T follicular helper cell (primary cell): ENCODE results near the gene RNGTT.
"Not testable (repeated sequence)": the region's sequence is repeated elsewhere in the genome, so short reads cannot be mapped to it uniquely, and the experiment has no call there.

Experiments
- DNase-seq: peaks from one replicate; pipeline ENCODE4 v3.0.0-alpha.2; 2020; ENCODE audit warnings: low read depth

RNGTT gene

GRCh38 chr6:88970301-88970700 is 6.9 kb upstream of the RNGTT start:
- DNase-seq: no peak

DNA sequence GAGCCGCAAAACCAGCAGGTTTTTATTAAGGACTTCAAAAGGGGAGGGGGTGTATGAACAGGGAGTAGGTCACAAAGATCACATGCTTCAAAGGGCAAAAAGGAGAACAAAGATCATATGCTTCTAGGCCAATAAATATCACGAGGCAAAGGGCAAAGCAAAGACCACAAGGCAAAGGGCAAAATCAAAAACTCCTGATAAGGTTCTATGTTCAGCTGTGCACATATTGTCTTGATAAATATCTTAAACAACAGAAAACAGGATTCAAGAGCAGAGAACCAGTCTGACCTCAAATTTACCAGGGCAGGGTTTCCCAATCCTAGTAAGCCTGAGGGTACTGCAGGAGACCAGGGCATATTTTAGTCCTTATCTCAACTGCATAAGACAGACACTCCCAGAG is 5.8 kb upstream of the RNGTT start:
- DNase-seq: not testable (repeated sequence)

- DNase-seq: no peak
These were observed 4.5 kb upstream of the RNGTT start for GRCh38 chr6:88967891-88968290.

GRCh38 chr6:88965691-88966090 is 2.3 kb upstream of the RNGTT start:
- DNase-seq: no peak

GRCh38 chr6:88964509-88964908 is 1.1 kb upstream of the RNGTT start:
- no peak for DNase-seq

DNA sequence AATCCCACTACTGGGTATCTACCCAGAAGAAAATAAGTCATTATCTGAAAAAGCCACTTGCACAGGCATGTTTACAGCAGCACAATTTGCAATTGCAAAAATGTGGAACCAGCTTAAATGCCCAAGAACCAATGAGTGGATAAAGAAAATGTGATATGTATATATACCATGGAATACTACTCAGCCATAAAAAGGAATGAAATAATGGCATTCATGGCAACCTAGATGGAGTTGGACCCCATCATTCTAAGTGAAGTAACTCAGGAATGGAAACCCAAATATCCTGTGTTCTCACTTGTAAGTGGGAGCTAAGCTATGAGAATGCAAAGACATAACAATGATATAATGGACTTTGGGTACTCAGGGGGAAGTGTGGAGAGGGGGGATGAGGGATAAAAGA is 4.6 kb downstream of the RNGTT start:
- DNase-seq: no peak

GRCh38 chr6:88953550-88954386 is 9.7 kb downstream of the RNGTT start:
- no peak for DNase-seq

DNA sequence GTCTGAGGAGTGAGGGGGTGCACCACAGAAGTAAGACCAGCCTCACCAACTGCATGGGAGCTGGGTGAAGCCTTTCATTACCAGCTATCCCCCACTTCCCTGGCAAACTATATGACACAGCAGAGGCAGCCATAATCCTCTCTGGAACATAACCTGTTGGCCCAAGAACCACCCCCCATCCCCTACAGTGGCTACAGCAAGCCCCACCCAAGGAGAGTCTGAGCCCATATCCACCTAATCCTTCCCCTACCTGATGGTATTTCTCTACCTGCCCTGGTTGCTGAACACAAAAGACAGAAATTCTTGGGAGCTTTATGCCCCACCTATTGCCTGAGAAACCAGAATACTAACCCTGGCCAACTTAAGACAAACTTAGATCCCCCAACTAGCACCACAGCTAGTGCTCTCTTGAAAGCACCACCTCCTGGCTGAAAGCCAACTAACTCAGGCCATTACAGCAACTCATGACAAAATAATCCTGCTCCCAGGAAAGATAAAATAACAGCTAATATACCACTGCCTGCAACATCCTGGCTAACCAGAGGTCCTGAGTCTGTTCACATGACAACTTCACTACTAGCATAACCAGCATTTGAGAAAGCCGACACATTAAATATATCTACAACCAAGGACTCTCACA is 11.2 kb downstream of the RNGTT start:
- DNase-seq: no peak

DNA sequence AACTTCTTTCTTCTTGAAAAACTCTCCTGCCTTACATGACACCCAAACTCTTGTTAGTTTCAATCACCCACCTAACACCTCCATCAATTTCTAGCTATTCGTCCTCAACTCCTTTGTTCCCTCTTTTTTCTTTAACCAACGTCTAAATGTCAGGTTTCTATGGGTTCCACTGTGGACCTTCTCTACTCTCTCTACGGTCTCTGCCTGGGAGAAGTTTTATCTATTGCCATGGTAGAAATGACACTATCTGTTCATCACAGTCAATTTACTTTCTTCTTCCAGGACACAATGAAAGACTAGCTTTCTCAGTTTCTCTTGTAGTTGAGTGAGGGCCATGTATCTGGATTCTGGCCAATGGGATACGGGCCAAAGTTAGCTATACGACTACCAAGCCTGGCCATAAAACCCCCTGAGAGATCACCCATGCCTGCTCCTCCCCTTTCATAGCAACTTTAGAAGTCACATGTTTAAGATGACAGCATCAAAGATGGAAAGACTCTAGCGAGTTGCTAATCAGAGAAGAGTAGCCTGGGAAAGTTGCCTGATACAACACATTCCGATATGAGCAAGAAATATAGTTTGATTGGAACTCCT is 17.9 kb downstream of the RNGTT start:
- DNase-seq: no peak

- DNase-seq: no peak
These were observed 29.9 kb downstream of the RNGTT start for GRCh38 chr6:88933521-88933920.

- not testable (repeated sequence) for DNase-seq
These were observed 31.4 kb downstream of the RNGTT start for GRCh38 chr6:88932019-88932418.

- DNase-seq: no peak
These were observed 40.5 kb downstream of the RNGTT start for GRCh38 chr6:88922775-88923548.

DNA sequence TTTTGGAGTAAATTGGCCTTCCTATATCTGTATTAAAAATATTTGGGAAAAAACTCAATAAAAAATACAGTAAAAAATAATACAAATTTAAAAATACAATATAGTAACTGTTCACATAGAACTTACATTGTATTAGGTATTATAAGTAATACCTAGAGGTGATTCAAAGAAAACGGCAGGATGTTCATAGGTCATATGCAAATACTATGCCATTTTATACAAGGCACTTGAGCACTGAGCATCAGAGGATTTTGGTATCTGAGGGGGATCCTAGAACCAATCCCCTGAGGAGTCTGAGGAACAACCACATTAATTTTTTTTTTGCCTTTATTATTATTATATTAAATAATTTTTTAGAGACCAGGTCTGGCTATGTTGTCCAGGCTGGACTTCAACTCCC is 41.7 kb downstream of the RNGTT start:
- no peak for DNase-seq

DNA sequence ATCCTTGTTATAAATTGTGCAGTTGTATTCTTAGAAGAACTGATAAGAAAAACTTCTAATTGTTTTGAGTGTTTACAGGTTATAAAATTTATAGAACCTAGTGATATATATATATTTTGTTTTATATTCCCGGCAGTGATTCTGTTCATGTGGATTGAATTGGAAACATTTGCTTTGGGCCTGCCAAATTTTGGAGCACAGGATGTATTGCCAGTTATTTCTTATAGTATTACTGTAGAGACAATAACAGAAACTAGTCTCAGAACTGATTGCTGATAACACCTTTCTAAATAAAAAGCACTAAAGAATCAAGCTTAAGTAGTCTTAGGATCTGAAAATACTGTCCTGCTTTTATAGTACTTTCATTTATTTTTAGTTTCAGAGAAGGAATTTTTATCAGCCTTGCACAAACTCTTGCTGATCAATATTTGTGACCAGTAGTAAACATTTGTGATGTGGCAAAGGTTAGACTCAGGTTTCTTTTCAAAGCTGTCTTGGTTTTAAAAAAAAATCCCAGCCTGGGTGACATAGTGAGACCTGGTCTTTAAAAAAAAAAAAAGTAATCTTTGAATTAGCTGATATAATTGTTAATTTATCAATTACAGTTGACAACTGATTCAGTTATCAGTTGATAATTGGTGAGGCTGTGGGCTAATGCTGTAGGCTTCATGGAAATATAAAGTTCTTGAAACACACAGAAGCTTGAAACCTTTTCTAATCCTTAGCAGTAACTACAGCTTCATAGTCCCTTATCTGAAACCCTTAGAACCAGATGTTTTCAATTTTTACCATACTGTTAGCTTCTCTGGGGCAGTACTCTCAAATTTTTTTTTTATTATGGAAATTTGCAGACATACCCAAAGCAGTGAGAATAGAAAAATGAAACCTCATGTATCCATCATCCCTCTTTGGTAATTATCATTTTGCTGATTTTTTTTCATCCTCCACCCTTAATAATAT is 42.4 kb downstream of the RNGTT start:
- DNase-seq: no peak

- DNase-seq: no peak
These were observed 43.3 kb downstream of the RNGTT start for GRCh38 chr6:88920088-88920487.

GRCh38 chr6:88919032-88919431 is 44.4 kb downstream of the RNGTT start:
- no peak for DNase-seq

GRCh38 chr6:88916615-88917208 is 46.7 kb downstream of the RNGTT start:
- DNase-seq: no peak

DNA sequence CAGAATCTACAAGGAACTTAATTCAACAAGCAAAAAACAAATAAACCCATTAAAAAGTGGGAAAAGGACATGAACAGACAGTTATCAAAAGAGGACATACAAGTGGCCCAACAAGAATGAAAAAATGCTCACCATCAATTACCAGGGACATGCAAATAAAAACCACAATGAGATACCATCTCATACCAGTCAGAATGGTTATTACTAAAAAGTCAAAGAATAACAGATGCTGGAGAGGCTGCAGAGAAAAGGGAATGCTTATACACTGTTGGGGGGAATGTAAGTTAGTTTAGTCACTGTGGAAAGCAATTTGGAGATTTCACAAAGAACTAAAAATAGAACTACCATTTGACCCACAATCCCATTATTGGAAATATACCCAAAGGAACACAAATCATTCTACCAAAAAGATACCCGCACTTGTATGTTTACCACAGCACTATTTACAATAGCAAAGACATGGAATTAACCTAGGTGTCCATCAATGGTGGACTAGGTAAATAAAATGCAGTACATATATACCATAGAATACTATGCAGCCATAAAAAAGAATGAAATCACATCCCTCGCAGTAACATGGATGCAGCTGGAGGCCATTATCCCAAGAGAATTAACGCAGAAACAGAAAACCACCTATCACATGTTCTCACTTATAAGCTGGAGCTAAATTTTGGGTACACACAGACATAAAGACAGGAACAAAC is 48.4 kb downstream of the RNGTT start:
- no peak for DNase-seq

GRCh38 chr6:88914180-88914579 is 49.2 kb downstream of the RNGTT start:
- DNase-seq: no peak

DNA sequence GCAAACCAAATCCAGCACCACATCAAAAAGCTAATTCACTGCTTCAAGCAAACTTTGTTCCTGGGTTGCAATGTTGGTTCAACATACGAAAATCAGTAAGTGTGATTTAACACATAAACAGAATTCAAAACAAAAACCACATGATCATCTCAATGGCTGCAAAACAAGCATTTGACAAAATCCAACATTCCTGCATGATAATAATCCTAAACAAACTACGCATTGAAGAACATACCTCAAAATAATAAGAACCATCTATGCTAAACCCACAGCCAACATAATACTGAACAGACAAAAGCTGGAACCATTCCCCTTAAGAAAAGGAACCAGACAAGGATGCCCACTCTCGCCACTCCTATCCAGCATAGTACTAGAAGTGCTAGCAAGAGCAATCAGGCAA is 49.9 kb downstream of the RNGTT start:
- DNase-seq: no peak
